ENCODE results near the gene EVI5.

EVI5 gene

GRCh38 chr1:92485381-92486250, 299.3 kb downstream of the EVI5 start:
- TF ChIP-seq GATA2 (IDR thresholded peaks at IDR 0.05; ENCODE audit: low read depth, low read length) (no peak), GATA3 (IDR thresholded peaks at IDR 0.05; ENCODE audit: low read depth, low read length) (no peak)

- TF ChIP-seq GATA2 (IDR thresholded peaks at IDR 0.05; ENCODE audit: low read depth, low read length) (no peak), GATA3 (IDR thresholded peaks at IDR 0.05; ENCODE audit: low read depth, low read length) (no peak)
These were observed 300.2 kb downstream of the EVI5 start for GRCh38 chr1:92484472-92485380.

DNA sequence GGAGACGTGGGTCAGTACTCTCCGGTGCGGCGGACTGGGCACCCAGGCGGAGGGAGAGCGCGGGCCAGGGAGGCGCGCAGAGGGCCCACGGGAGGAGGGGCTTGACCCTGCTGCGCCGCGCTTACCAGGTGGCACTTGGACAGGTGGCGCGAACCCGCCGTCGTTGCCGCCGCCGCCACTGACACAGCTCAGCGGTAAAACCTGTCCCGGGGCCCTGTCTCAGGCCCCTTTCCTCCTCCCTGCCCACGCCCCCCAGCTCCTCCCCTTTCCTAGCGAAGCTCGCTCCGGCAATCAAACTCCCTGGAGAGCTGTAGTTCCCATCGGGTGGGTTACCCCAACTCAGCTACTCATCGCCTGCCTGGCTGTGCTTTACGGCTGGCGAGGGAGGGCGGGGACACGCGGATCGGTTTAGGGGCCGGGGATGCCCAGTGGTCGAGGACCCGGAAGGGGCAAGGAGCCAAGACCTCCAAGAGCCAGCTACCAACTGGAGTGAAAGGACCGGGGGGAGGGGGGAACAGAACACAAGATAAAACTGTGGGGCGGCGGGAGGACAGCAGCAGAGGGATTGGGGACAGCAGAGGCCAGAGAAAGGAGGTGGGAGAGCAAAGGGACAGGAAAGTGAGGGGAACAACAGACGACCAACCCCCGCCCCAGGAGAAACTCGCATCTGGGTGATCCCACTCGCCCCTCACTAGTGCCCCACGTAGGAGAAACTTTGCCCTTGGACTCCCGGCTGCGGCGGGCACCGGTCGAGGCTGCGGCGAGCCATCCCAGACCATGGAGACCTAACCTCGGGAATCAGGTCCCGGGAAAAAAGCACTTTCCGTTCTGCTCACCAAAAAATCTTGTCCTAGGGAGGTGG, 301.1 kb downstream of the EVI5 start:
- TF ChIP-seq GATA2 (IDR thresholded peaks at IDR 0.05; ENCODE audit: low read depth, low read length) (no peak), GATA3 (IDR thresholded peaks at IDR 0.05; ENCODE audit: low read depth, low read length) (no peak)

DNA sequence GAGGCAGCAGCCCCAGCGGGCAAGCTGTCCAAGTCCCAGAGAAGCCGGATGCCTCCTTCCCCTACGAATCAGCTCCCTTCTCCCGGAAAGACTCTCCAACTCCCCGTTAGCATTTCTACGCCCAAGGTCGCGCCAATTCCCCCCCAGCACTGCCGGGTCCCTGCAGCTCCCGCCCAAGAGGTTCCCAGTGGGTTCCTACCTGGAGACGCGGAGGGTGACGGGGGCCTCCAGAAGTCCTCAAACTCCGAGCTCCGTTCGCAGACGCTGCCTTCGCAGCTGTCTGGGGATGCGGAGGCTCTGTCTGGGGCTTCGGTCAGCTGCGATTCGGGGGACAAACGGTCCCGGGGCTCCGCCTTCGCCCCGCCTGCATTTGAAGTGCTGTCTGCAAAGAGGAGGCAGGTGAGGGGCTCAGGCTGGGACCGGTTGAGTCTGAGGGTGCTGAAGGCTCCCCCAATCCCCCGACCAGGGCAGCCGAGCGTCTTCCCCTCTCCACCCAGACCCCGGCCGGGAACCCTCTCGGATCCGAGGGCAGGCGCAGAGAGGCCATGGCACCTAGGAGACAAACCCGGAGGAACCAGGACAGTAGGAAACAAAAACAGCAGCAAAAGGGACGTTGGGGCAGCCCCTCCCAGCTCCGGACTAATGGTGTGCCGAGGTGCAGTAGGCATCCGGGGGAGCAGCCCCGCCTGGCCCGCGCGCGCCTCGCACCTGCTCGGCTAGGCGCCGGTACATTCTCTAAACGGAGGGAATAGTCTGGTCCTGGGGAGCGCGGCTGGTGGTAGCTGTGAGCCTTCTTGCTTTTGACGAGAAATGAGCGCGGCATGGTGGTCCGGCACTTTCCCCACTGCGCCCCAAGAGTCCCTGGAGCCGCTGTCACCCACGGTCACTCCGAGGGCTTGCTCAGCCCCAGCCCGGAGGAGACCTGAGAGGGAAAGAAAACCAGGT, 302.0 kb downstream of the EVI5 start:
- no peak for TF ChIP-seq GATA3 (IDR thresholded peaks at IDR 0.05; ENCODE audit: low read depth, low read length)
- no peak for TF ChIP-seq GATA2 (IDR thresholded peaks at IDR 0.05; ENCODE audit: low read depth, low read length)

DNA sequence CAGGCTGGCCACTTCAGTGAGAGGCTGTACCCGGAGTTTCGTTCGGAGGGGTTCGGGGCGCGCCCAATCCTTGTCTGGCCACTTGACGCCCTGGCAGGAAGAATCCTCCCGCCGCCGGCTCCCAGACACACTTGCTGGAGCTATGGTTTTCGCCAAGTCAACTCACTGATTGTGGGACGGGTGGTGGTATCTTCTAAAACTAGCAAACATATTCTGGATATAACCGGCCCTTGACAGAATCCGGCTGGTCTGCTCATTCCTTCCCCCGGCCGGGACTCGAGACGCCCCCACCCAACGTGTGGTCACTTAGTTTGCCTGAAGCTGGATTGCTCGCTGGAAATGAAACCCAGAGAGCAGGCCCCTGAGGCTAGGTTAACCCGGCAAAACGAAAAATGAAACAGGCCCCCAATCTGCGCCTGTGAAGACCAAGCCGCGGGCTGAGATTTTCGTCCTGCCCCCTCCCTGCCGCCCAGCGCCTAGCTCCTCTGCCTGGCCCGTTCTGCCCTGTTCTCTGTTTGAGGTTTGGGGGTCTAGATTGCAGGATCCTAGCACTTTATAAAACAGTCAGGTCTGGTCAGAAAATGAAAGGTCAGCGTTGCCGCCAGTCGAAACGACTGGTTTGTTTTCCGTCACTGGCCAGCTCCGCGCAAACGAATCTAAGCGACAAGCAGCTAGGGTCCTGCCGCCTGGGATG, 302.8 kb downstream of the EVI5 start:
- TF ChIP-seq GATA3 (IDR thresholded peaks at IDR 0.05; ENCODE audit: low read depth, low read length): no peak
- no peak for TF ChIP-seq GATA2 (IDR thresholded peaks at IDR 0.05; ENCODE audit: low read depth, low read length)

DNA sequence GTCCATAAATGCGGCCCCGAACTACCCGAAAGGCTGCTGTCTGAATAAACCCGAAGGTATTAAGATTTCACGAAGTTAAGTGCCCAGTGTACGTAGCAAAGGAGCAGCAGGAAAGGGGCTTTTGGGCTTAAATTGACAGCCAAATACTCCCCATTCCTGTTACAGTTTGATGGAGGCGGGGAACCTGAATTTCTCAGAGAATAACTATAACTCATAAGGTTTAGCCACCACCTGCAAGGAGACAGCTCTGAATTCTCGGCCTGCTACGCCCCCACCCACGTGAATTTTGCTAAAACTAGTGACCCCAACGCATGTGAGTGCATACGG, 303.3 kb downstream of the EVI5 start:
- TF ChIP-seq GATA3 (IDR thresholded peaks at IDR 0.05; ENCODE audit: low read depth, low read length): no peak
- TF ChIP-seq GATA2 (IDR thresholded peaks at IDR 0.05; ENCODE audit: low read depth, low read length): no peak

- TF ChIP-seq GATA2 (IDR thresholded peaks at IDR 0.05; ENCODE audit: low read depth, low read length) (no peak), GATA3 (IDR thresholded peaks at IDR 0.05; ENCODE audit: low read depth, low read length) (no peak)
These were observed 303.9 kb downstream of the EVI5 start for GRCh38 chr1:92480813-92481598.

- TF ChIP-seq GATA2 (IDR thresholded peaks at IDR 0.05; ENCODE audit: low read depth, low read length): no peak
- no peak for TF ChIP-seq GATA3 (IDR thresholded peaks at IDR 0.05; ENCODE audit: low read depth, low read length)
These were observed 304.6 kb downstream of the EVI5 start for GRCh38 chr1:92480200-92480812.

- TF ChIP-seq GATA3 (IDR thresholded peaks at IDR 0.05; ENCODE audit: low read depth, low read length) (no peak), GATA2 (IDR thresholded peaks at IDR 0.05; ENCODE audit: low read depth, low read length) (no peak)
These were observed 305.3 kb downstream of the EVI5 start for GRCh38 chr1:92479587-92479986.

- TF ChIP-seq GATA2 (IDR thresholded peaks at IDR 0.05; ENCODE audit: low read depth, low read length) (no peak), GATA3 (IDR thresholded peaks at IDR 0.05; ENCODE audit: low read depth, low read length) (no peak)
These were observed 306.5 kb downstream of the EVI5 start for GRCh38 chr1:92478393-92478792.

- TF ChIP-seq GATA2 (IDR thresholded peaks at IDR 0.05; ENCODE audit: low read depth, low read length) (no peak), GATA3 (IDR thresholded peaks at IDR 0.05; ENCODE audit: low read depth, low read length) (no peak)
These were observed 308.8 kb downstream of the EVI5 start for GRCh38 chr1:92476071-92476631.

Data from SH-SY5Y (cell line).